Ecto neural progenitor cell (in vitro differentiated cells): Measurements from ENCODE around the gene RPL29.
"Not testable (repeated sequence)": the region's sequence is repeated elsewhere in the genome, so short reads cannot be mapped to it uniquely, and the experiment has no call there.

Source experiments
- DNase-seq: peaks from one replicate; pipeline ENCODE4 v3.0.0-alpha.2; 2018; ENCODE audit warnings: low spot score

RPL29 gene

DNA sequence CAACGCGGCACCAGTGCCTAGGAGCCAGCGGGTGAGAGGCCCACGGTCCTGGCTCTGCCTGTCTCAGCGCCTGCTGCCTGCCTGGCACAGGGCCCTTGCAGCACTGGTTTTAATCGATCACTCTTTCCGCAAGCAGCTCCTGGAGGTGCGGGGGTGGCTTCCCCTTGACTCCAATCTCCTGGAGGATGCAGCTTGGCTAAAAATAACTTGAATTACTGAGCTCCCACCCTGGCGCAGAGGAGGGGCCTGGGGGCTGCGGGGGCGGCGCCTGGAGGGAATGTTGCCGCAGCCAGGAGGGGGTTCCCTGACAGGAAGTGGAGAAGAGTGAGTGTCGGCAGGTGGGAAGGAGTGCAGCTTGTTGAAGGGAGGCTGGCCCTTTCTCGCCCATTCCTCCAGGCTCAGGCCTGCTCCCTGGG, 9.9 kb upstream of the RPL29 start:
- DNase-seq, result peak; percentile 63

DNA sequence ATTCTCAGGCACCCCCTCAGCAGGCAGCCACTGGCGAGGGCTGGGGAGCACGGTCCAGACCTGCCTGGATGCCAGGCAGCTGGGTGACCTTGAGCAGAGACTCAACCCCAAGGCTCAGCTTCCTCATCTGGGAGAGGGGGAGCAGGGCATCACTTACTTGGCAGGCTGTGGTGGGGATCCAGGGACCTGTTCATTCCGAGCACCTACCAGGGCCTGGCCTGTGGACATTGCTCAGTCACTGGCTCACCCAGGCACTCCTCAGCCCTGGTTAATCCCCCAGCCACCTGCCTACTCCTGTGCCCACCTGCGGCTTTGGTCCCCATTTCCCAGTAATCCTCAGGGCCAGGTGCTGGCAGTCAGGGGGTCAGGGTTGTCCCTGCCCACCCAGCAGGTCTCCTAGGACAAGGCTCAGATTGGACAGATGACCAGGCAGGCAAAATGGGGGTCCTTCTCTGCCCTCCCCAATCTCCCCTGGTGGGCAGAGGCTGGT, 9.3 kb upstream of the RPL29 start:
- no peak for DNase-seq

DNA sequence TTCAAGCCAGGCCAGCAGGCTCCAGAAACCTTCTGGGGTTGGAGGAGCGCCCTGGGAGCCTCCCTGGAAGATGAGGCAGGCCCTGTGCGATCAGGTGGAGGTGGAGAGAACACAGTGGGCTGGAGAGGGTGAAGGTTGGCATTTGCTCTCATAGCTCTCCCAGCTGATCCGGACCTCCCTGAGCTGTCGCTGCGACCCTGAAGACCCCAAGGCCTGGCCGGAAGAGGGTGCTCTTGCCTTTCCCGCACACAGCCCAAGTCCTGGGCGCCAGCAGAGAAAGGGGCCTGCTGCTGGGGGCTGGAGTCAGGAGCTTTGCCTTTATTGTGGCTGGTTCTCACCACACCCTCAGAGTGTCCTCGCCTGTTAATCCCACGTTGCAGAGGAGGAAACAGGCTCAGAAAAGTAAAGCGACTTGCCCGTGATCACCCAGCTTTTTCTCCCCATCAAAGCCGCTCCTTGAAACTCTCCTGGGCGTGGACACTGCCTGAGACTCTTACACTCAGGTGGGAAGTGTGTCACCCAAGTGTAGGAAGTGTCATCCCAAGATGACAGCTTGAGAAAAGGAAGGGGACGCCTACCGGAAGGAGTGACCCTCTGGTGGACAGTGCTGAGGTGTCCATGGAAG, 8.6 kb upstream of the RPL29 start:
- DNase-seq, result peak; percentile 86

DNA sequence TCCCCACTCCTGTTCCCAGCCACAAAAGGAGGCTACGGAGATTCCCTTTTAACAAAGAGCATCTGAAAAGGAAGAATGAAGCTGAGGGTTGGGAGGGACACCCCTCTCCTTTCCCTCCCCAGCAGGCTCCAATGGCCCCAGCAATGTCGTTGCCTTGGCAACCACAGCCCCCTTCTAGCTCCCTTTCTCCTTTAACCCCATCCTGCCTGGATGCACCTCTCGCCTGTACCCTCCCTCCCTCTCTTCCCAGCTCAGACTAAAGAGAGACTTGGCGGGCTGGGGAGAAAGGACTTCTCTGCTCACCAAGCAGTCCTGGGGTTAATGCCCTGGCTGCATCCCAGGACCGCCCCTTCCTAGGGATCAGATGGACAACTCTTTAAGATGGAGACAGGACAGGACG, 7.1 kb upstream of the RPL29 start:
- peak; percentile 64 for DNase-seq

DNA sequence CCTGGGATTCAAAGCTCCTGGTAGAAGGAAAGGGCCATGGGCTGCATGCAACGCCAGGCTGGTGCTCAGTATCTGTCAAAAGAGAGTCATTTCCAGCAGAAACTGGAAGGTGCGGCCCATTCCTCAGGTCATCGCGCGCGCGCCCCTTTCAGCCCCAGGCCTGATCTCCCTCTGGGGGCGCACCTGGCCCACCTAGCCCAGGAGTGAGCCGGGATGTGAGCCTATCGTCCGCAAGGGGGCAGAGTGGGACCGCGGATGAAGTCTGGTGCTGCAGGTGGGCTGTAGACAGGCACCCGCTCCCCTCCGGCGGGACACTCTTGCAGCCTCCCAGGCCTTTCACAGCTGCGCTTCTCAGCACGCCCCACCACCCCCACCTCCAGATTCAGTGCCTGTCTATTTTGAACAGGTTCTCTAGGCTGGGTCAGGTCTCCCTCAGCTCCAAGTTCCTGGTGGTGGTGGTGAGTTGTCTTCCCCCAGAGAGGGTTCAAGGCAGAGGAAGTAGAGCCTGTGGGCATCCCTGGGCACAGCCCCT, 5.8 kb upstream of the RPL29 start:
- DNase-seq, result peak; percentile 93

DNA sequence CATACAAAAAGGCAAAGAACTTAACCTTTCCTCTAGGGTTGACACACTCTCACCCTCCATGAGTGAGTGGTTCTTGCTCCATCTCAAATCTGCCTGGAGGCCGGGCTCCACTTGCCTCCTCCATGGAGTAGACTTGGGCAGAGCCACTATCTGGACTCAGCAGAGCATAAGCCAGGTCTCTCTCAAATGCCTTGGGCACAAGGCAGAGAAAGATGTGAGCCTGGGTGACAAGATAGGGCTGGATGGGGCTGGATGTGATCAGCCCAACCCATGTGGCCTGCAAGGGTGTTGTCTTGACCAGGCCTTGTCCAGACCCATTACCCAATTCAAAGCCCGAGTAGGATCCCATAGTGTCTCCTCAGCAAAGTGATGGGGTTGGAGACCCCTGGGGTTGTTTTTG, 4.2 kb upstream of the RPL29 start:
- DNase-seq, result no peak

DNA sequence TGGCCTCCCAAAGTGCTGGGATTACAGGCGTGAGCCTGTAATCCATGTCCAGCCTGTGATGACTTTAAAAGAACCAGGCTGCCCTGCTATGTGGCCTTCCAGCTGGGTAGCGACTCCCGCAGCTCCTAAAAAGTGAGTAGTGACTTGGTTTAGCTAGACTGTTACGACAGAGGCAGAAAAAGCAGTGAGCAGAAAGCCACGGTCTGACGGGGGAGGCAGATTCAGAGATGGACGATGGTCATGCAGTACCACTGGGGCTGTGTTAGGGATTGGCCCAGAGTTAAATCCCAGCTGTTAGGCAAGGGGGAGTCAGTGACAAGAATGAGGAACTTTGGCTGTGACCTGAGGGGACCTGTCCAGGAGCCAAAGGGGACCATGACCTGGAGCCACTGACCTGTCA, 3.1 kb upstream of the RPL29 start:
- DNase-seq, result no peak

DNA sequence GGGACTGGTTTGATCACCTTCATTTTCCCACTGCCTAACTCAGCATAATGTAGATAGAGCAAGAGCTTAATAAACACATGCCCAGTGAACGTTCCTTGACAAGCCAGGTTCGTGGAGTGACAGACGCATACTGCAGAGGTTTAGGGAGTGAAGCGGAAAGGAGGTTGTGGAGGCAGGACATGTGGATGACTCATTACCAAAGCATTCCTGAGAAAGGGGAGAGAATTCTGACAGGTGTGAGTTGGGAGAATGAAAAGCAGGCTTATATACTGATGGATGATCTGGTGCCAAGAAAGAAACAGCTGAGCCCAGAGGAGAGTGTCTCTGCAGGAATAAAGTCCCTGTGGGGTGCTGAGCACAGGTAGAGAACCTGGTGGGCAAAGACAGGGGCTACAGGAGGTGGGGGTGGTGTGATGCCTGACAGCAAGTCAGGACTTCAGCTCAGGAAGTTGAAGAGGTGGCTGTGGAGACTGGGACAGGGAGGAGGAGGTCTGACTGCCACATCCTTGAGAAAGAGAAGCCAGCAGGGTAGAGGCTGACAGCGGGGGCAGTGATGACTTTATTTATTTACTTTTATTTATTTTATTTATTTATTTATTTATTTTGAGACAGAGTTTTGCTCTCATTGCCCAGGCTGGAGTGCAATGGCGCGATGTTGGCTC, 2.4 kb upstream of the RPL29 start:
- no peak for DNase-seq

DNA sequence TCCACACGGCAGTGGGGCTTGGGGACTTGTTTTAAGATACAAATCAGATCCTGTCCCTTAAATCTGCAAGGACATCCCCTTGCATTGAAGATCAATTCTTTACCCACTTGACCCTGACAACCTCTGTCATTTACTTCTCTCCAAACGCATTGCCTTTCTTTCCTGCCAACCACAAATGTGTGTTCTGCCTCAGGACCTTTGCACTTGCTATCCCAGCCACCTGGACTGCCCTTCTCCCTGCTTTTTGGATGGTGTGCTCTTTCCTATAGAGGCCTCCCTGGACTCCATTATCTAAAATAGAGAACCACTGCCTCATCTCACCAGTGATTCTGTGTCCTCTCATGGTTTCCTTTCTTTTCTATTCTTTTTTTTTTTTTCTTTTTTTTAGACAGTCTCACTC, 1.5 kb upstream of the RPL29 start:
- no peak for DNase-seq

DNA sequence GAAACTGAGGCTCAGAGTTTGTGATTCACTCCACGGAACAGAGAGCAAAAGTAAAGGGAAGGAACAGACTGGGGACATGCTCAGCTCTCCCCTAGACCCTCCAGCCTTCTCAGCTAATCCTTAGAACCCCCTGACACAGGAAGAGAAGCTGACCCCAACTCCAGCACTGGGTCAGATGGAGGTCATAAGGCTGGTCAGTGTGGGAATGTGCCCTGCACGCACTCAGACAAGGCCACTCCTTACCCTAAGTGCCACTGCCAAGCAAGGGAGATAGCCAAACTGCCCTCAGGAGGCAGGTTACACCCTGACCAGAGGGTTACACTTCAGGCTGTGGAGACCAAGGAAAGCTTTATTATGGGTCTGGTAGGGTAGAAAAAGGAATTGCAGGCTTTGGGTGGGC, 1.2 kb downstream of the RPL29 start:
- no peak for DNase-seq

DNA sequence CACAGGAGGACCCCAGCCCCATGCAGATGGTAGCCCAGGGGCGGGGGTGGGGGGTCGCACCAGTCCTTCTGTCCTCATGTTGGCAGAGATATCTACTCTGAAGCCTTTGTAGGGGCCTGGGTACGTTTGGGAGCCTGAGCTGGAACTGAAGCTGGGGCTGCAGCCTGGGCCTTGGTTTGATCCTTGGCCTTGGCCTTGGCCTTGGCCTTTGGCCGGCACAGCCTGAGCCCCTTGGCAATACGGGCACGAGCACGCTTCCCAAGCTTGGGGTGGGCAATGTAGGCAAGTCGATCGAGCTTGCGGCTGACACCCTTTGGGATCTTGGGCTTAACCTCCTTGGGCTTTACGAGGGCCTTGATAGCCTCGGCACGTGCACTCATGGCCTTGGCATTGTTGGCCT, 2.0 kb downstream of the RPL29 start:
- DNase-seq, result not testable (repeated sequence)

DNA sequence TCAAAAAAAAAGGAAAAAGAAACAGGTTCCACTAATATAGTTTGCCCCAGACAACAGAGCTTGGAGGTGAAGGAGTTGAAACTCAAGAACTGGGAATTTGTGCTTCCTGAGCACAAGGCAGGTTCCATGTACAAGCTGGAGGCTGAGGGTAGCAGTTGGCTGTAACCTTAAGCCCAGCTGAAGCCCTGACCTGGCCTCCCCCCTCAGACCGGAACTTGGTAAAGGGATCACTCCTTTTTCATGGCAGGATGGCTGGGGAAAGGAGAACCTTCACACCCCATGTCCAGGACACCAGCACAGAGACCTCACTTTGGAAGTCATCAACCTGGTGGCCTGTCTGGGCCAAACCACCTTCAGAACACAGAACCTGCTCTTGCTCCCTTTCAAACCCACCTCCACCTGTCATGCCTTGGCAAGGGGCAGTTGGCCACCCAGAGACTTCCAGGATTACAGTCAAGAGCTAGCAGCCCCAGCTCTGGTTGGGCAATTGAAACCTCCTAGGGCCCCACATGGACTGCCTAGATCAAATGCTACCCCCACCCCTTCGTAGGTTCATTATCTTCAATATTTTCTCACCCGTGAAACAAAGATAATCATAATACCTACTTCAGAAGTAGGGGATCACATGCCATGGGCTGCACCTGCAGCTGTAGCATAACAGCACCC, 3.5 kb downstream of the RPL29 start:
- no peak for DNase-seq

DNA sequence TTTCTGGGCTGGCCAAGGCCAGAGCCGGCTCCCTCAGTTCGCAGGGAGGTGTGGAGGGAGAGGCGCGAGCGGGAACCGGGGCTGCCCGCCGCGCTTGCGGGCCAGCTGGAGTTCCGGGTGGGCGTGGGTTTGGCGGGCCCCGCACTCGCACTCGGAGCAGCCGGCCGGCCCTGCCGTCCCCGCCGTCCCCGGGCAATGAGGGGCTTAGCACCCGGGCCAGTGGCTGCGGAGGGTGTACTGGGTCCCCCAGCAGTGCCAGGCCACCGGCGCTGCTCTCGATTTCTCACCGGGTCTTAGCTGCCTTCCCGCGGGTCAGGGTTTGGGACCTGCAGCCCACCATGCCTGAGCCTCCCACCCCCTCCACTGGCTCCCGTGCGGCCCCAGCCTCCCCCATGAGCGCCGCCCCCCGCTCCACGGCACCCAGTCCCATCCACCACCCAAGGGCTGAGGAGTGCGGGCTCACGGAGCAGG, 5.2 kb downstream of the RPL29 start:
- not testable (repeated sequence) for DNase-seq

DNA sequence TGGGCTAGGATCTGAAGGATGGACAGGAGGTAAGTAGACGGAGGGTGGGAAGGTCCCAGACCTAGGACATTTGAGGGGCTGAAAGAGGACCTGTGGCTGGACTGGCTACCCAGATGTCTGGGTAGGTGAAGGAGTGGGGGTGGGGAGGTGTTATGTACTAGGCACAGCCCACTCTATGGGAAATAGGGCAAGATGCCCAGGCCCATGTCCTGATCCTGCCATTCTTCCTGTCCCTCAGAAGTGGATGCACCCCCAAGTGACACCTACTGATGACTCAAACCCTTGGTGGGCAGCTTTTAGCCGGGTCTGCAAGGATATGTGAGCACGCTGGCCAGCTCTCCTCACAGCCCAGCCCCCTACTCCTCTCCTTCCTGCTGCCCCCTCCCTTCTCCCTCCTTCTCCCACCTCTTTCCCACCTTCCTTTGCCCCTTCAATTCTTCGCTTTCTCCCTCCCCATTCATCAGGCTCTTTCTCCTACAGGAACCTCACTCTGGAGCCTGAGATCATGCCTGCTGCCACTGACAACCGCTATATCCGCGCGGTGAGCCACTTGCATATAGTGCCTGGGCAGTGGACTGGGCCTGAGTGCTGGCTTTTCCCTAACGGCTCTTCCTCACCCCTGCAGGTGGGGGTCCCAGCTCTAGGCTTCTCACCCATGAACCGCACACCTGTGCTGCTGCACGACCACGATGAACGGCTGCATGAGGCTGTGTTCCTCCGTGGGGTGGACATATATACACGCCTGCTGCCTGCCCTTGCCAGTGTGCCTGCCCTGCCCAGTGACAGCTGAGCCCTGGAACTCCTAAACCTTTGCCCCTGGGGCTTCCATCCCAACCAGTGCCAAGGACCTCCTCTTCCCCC, 7.2 kb downstream of the RPL29 start:
- no peak for DNase-seq

DNA sequence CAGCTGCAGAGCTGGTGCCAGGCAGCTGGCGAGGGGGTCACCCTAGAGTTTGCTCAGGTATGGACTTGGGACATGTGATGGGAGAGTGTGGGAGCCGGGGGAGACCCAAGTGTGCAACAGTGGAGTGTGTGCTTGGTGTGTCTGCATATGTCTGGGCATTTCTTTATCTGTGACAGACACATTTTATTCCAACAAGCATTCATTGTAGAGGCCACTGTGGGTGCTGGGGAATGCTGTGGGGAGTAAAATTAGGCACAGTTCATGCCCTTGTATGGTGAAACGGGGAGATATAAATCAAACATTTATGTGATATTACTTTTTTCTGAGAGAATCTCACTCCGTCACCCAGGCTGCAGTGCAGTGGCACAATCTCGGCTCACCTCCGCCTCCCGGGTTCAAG, 8.1 kb downstream of the RPL29 start:
- DNase-seq, result no peak

DNA sequence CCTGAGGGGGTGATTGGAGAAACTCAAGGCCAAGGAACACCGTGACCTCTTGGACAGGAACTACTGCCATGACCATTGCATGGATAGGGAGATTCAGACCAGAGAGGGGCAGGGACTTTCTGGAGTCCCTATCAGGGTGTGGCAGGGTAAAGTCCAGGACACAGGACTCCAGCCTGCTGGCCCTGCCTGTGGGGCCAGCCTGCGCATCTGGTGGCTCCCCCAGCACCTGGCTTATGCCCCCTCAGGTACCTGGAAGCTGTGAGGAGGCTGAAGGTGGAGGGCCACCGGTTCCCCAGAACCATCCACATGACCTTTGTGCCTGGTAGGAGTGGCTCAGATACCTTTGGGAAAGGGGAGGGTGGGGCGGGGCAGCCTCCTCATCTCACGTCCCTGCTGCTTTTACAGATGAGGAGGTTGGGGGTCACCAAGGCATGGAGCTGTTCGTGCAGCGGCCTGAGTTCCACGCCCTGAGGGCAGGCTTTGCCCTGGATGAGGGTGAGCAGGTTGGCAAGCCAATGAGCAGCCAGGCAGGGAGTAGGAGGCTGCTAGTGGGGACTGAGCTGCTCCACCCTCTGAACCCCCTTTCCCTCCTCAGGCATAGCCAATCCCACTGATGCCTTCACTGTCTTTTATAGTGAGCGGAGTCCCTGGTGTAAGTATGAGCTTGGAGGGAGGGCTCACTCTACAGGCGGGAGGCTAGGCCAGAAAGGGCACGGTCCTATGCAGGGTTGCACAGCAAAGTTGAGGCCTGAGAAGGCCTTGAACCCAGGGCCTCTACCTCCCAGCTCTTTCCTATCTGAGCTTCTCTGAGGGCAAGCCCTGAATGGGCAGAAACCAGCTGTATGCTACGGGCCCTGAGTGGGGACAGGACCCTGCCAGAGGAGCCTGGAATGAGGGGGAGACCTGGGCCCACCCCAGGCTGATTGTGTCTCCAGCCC, 9.4 kb downstream of the RPL29 start:
- DNase-seq, result no peak

DNA sequence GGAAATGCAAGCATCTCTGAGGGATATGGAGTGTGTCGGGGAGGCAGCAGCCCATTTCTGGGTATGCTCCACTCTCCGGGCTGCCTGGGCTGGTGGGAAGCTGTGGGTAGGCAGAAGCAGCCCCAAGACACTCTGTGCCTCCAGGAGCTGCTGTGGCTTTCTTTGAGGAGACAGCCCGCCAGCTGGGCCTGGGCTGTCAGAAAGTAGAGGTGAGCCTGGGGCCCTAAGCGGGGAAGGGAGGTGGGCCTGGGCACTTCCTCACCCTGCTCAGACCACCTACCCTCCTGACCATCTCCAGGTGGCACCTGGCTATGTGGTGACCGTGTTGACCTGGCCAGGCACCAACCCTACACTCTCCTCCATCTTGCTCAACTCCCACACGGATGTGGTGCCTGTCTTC, 10.6 kb downstream of the RPL29 start:
- no peak for DNase-seq

DNA sequence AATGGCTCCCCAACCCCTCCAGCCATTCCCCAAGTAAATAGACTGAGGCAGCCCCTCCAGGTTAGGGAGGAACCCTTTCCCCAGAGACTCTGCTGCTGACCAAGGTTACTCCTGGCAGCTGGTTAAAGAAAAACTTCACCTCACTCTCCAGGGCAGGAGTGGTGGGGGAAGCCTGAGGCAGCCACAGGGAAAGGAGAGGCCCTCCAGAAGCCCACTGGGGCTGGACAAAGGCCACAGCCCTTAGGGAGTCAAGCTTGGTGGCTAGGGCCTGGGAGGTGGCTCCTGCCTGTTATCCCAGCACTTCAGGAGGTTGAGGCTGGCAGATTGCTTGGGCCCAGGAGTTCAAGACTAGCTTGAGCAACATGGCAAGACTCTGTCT, 11.4 kb downstream of the RPL29 start:
- no peak for DNase-seq

DNA sequence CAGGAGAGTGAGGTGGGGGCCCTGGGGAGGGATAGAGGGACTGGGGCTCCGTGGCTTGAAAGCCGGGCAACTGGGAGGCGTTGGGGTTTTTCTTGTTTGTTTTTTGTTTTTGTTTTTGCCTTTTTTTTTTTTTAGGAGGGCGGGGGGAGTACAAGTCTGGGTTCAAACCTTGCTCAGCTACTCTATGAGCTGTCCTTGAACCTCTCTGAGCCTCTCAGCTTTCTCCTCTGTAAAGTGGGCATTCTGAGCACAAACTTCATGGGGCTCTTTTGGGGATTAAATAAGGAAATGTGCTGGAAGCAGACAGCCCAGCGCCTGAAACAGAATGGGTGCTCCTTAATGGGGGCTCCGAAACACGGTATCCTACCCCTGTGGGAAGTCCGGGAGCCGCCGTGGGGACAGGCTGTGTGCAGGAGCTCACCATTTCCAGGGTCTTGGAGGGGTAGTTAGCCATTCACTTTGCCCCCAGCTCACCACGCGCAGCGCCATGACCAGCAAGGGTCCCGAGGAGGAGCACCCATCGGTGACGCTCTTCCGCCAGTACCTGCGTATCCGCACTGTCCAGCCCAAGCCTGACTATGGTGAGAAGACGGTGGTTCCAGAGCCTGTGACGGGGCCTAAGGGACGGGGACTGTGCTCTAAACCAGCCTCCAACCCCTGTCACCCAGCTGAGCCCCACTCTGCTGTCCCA, 12.0 kb downstream of the RPL29 start:
- no peak for DNase-seq

DNA sequence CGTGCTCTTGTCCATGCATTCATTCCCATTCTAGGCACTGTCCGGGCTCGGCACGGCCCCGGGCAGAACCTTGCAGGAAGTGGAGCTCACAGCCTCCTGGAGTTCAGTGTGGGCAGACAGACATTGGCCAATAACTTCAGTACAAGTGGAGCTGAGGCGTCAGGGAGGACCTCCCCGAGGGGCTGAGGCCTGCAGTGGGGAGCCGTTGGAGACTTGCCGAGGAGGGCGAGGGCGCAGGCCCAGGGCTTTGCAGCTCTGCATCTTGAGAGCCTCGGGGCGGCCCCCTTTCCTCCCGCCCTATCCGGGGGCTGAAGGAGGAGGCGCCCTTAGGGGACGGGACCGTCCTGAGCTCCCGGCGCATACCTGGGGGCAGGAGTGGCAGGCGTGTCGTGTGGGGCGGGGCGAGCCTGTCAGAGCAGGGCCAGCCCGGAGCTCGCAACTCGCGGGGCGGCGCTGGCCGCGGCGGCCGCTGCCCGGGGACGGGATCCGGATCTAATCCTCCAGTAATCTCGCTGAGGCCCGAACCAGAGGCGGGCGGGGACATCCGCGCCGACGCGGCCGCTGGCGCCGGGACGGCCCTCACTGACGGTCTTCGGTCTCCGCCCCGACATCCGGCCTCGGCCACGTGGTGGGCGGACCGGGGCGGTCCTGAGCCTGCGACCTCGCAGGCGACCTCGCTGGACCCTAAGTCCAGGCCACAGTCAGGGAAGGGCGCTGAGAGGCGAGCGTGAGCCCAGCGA, 12.7 kb downstream of the RPL29 start, which contains the start of gene ACY1:
Gene ACY1 (plus strand): TSS at position 698 of the 740 bp plus-strand sequence. CDS start 530 bp downstream, outside the sequence.
- DNase-seq, result peak; percentile 94
